HFF-Myc (cell line): Measurements from ENCODE around the gene ARHGAP25.
A peak's percentile ranks its signal among the peaks of the same experiment; 100 is the strongest.

Experiments
- DNase-seq: peaks from one replicate; pipeline ENCODE4 v3.0.0-alpha.2; 2011; ENCODE audit warnings: low read depth; ENCODE audit errors: extremely low read depth
- H3K4me3 ChIP-seq: replicated peaks from 2 replicates; pipeline ENCODE4 v1.5.1; 2011; ENCODE audit warnings: low read depth, mild to moderate bottlenecking, control low read depth, low read length
- TF ChIP-seq, protein P1 (sequence below): IDR thresholded peaks from 2 replicates; pipeline ENCODE4 v1.5.1; 2012; ENCODE audit warnings: mild to moderate bottlenecking, low read depth, low read length, control low read depth; ENCODE audit errors: missing control alignments

Gene ARHGAP25

DNA sequence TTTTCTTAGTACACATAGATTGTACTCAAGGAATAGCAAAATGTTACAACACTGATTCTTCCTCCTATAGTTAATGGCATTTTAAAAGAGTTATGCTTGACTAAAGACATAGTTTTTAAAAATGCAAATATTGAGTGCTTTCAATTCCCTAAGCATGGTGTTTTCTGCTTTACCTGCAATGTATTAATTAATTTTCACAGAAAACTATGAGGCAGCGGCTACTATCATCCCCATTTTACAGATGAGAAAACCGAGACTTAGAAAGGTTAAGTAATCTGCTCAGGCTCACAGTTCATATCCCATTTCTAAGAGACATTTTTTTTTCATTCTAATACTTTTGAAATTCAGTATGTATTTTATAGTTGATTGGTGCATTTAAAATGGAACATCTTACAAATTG is 98.6 kb downstream of the ARHGAP25 start:
- TF ChIP-seq, protein P1, sequence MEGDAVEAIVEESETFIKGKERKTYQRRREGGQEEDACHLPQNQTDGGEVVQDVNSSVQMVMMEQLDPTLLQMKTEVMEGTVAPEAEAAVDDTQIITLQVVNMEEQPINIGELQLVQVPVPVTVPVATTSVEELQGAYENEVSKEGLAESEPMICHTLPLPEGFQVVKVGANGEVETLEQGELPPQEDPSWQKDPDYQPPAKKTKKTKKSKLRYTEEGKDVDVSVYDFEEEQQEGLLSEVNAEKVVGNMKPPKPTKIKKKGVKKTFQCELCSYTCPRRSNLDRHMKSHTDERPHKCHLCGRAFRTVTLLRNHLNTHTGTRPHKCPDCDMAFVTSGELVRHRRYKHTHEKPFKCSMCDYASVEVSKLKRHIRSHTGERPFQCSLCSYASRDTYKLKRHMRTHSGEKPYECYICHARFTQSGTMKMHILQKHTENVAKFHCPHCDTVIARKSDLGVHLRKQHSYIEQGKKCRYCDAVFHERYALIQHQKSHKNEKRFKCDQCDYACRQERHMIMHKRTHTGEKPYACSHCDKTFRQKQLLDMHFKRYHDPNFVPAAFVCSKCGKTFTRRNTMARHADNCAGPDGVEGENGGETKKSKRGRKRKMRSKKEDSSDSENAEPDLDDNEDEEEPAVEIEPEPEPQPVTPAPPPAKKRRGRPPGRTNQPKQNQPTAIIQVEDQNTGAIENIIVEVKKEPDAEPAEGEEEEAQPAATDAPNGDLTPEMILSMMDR = no peak
- no peak overlapping the region for H3K4me3 ChIP-seq
- no peak for DNase-seq

- no peak for DNase-seq
- TF ChIP-seq, protein P1 = no peak
- no peak overlapping the region for H3K4me3 ChIP-seq
These were observed 100.2 kb downstream of the ARHGAP25 start for GRCh38 chr2:68834737-68835376.

DNA sequence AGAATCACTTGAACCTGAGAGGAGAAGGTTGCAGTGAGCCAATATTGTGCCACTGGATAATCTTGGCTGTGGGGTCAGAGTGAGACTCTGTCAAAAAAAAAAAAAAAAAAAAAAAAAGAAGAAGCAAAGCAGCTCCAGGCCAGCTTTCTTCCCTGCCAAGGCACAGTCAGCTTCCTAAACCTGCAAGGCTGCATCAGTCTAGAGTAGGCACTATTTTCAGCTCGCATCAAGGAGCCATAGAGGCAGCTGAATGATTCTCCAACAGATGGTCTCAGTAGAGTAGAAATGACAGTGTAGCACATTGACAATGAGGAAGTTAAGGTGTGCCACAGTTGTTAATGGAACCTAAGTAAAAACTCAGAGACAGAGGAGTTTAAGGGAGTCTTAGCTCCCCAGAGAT is 101.0 kb downstream of the ARHGAP25 start:
- no peak overlapping the region for H3K4me3 ChIP-seq
- TF ChIP-seq, protein P1 = no peak
- DNase-seq = no peak

DNA sequence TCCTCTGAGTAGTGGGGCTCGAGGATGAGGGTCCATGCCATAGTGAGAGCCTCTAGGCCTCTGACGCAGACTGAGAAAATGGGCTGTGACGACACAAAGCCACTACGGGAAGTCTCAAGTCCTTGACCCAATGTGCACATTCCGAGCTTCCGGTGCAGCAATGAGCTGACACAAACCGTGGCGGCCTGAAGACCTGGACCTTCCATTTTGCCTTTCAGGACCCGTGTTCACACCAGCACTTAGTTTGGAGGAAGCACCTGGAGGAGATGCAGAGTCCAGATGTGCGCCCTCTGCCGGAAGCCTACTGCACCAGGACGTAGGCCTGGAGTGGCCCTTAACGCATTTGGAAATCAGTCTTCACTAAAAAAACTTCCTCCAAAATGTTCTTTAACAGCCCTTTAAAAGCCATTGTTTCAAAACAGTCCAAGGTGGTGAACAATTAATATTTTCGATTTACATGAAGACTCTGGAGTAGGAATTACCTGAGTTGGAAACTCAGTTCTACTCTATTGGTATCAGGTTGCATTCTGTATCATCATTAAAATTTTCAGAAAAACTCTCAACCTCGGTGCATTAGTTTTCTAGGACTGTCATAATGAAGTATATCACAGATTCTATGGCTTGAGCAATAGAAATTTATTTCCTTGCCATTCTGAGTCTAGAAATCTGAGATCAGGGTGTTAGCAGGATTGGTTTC is 102.7 kb downstream of the ARHGAP25 start:
- H3K4me3 ChIP-seq = no peak overlapping the region
- DNase-seq = no peak
- TF ChIP-seq, protein P1 = peak; percentile 46

GRCh38 chr2:68837861-68838341 is 103.3 kb downstream of the ARHGAP25 start:
- H3K4me3 ChIP-seq = no peak overlapping the region
- TF ChIP-seq, protein P1 = no peak
- DNase-seq = peak; percentile 21

- DNase-seq = no peak
- no peak overlapping the region for H3K4me3 ChIP-seq
- TF ChIP-seq, protein P1 = no peak
These were observed 104.0 kb downstream of the ARHGAP25 start for GRCh38 chr2:68838641-68839040.
